ENCODE data around the gene ANAPC4. TPM values are rescaled to one million over a fixed set of nuclear protein-coding genes. Genes with fewer than 3 reads are reported as not detected.

Gene ANAPC4
- total and polyA plus RNA-seq, 2 of the 13 experiments (the other 11 are each of a cell fraction or from before 2014, with no cell fraction given): 14.5 to 30.2 TPM

DNA sequence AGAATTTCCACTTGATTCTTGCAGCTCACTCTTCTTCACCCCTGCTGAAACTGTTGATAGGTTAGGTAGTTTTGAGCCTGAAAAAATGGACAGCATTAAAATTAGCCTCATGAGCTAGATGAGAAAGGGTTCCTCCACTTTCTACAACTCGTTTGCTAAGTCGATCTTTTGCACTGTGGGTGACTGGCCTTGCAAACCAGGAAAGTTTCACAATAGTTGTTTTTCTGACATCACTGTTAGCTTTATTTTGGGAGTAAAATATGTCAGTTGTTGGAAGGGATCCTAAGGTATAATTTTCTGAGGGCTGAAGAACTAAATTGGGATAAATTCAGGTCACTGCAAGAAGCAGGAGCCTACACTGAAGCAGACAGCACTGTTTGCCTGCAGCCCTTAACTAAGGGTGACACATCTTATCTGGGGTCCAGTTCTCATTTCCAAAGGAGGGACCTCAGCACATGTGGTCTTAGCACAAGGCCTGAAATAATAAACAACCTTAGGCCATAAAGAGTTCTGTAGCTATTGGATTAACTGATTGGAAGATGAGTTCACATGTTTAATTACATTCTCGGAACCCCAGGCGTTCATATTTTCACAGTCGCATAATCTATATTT, 29.1 kb downstream of the ANAPC4 start (continued):
- TF ChIP-seq, protein P1, sequence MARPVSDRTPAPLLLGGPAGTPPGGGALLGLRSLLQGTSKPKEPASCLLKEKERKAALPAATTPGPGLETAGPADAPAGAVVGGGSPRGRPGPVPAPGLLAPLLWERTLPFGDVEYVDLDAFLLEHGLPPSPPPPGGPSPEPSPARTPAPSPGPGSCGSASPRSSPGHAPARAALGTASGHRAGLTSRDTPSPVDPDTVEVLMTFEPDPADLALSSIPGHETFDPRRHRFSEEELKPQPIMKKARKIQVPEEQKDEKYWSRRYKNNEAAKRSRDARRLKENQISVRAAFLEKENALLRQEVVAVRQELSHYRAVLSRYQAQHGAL (CRISPR knock-in tag; IDR thresholded peaks at IDR 0.05; ENCODE audit: not compliant biosample characterization): no peak
- TF ChIP-seq ZNF224 (CRISPR knock-in tag; IDR thresholded peaks at IDR 0.05) (no peak), CEBPG (CRISPR knock-in tag; IDR thresholded peaks at IDR 0.05) (peak; percentile 76), ZFP90 (CRISPR knock-in tag; IDR thresholded peaks at IDR 0.05; ENCODE audit: borderline replicate concordance) (no peak), ATF4 (CRISPR knock-in tag; IDR thresholded peaks at IDR 0.05) (0 out of 4 replicates have a peak, but pooled peaks of 1 of the 2 experiments have one; percentile 61), ZNF160 (CRISPR knock-in tag; IDR thresholded peaks at IDR 0.05) (no peak), MAFF (IDR thresholded peaks at IDR 0.05; ENCODE audit: low read depth, low read length) (no peak), HOXA7 (CRISPR knock-in tag; IDR thresholded peaks at IDR 0.05) (no peak), FOXA1 (IDR thresholded peaks at IDR 0.05) (no peak), FOXA1 (CRISPR knock-in tag; IDR thresholded peaks at IDR 0.05) (no peak), NFE2L2 (IDR thresholded peaks at IDR 0.05; ENCODE audit: low read length) (no peak), HNRNPK (IDR thresholded peaks at IDR 0.05; ENCODE audit: low read depth, low read length, poor library complexity, severe bottlenecking) (no peak), FOXO4 (CRISPR knock-in tag; conservative IDR thresholded peaks at IDR 0.05) (no peak), TRIM24 (CRISPR knock-in tag; IDR thresholded peaks at IDR 0.05) (no peak), CBX1 (IDR thresholded peaks at IDR 0.05; ENCODE audit: low read depth) (no peak), CC2D1A (CRISPR knock-in tag; IDR thresholded peaks at IDR 0.05) (no peak), SMAD1 (CRISPR knock-in tag; IDR thresholded peaks at IDR 0.05; ENCODE audit: borderline replicate concordance, low read depth) (no peak), NCOA2 (CRISPR knock-in tag; IDR thresholded peaks at IDR 0.05) (no peak), PAXIP1 (CRISPR knock-in tag; conservative IDR thresholded peaks at IDR 0.05) (peak; percentile 29; the same call in 1 of the 2 replicates), GATAD2A (CRISPR knock-in tag; IDR thresholded peaks at IDR 0.05) (0 out of 2 replicates have a peak, but pooled peaks have one; percentile 26)
- TF ChIP-seq, protein P2, sequence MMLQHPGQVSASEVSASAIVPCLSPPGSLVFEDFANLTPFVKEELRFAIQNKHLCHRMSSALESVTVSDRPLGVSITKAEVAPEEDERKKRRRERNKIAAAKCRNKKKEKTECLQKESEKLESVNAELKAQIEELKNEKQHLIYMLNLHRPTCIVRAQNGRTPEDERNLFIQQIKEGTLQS (CRISPR knock-in tag; IDR thresholded peaks at IDR 0.05): no peak
- TF ChIP-seq, protein P3, sequence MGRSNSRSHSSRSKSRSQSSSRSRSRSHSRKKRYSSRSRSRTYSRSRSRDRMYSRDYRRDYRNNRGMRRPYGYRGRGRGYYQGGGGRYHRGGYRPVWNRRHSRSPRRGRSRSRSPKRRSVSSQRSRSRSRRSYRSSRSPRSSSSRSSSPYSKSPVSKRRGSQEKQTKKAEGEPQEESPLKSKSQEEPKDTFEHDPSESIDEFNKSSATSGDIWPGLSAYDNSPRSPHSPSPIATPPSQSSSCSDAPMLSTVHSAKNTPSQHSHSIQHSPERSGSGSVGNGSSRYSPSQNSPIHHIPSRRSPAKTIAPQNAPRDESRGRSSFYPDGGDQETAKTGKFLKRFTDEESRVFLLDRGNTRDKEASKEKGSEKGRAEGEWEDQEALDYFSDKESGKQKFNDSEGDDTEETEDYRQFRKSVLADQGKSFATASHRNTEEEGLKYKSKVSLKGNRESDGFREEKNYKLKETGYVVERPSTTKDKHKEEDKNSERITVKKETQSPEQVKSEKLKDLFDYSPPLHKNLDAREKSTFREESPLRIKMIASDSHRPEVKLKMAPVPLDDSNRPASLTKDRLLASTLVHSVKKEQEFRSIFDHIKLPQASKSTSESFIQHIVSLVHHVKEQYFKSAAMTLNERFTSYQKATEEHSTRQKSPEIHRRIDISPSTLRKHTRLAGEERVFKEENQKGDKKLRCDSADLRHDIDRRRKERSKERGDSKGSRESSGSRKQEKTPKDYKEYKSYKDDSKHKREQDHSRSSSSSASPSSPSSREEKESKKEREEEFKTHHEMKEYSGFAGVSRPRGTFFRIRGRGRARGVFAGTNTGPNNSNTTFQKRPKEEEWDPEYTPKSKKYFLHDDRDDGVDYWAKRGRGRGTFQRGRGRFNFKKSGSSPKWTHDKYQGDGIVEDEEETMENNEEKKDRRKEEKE (IDR thresholded peaks at IDR 0.05): no peak
